GM19438 (cell line): ENCODE data around the gene PPP6R3.
"Not testable (repeated sequence)": the region's sequence is repeated elsewhere in the genome, so short reads cannot be mapped to it uniquely, and the experiment has no call there.

Source experiments
- ATAC-seq: cut with Tn5 transposase; IDR thresholded peaks from one replicate; pipeline ENCODE4 v1.9.1; 2021; ENCODE audit warnings: low read depth; ENCODE audit not compliant: unreplicated experiment

PPP6R3 gene

GRCh38 chr11:68589547-68590216 lies 129.1 kb downstream of the PPP6R3 start:
- no peak for ATAC-seq

GRCh38 chr11:68591719-68592118 lies 131.2 kb downstream of the PPP6R3 start:
- ATAC-seq: no peak

- ATAC-seq: no peak
Observed at GRCh38 chr11:68593441-68593840, 132.9 kb downstream of the PPP6R3 start.

GRCh38 chr11:68594123-68594522 lies 133.6 kb downstream of the PPP6R3 start:
- ATAC-seq: no peak

GRCh38 chr11:68596231-68596630 lies 135.7 kb downstream of the PPP6R3 start:
- ATAC-seq: no peak

GRCh38 chr11:68598816-68599653 lies 138.5 kb downstream of the PPP6R3 start:
- ATAC-seq: no peak

- no peak for ATAC-seq
Observed at GRCh38 chr11:68601147-68601546, 140.6 kb downstream of the PPP6R3 start.

GRCh38 chr11:68609761-68610160 lies 149.2 kb downstream of the PPP6R3 start:
- ATAC-seq: no peak

GRCh38 chr11:68610452-68611116 lies 150.0 kb downstream of the PPP6R3 start:
- ATAC-seq: no peak

- no peak for ATAC-seq
Observed at GRCh38 chr11:68615657-68616056, 155.1 kb downstream of the PPP6R3 start.

GRCh38 chr11:68617925-68618809 lies 157.6 kb downstream of the PPP6R3 start:
- no peak for ATAC-seq

- ATAC-seq: no peak
Observed at GRCh38 chr11:68621826-68622225, 161.3 kb downstream of the PPP6R3 start.

GRCh38 chr11:68623706-68624105 lies 163.2 kb downstream of the PPP6R3 start:
- not testable (repeated sequence) for ATAC-seq

- ATAC-seq: not testable (repeated sequence)
Observed at GRCh38 chr11:68625069-68625468, 164.5 kb downstream of the PPP6R3 start.

GRCh38 chr11:68626236-68626635 lies 165.7 kb downstream of the PPP6R3 start:
- not testable (repeated sequence) for ATAC-seq

GRCh38 chr11:68628837-68629236 lies 168.3 kb downstream of the PPP6R3 start:
- not testable (repeated sequence) for ATAC-seq

- not testable (repeated sequence) for ATAC-seq
Observed at GRCh38 chr11:68632375-68632774, 171.8 kb downstream of the PPP6R3 start.

GRCh38 chr11:68632802-68633201 lies 172.2 kb downstream of the PPP6R3 start:
- no peak for ATAC-seq

- ATAC-seq: not testable (repeated sequence)
Observed at GRCh38 chr11:68634606-68635005, 174.1 kb downstream of the PPP6R3 start.

GRCh38 chr11:68635172-68635571 lies 174.6 kb downstream of the PPP6R3 start:
- ATAC-seq: not testable (repeated sequence)
